GM21786 (cell line): ENCODE results near the gene BPIFB6.

Experiments
- ATAC-seq: cut with Tn5 transposase; IDR thresholded peaks from one replicate; pipeline ENCODE4 v1.9.1; 2021; ENCODE audit not compliant: unreplicated experiment

The BPIFB6 gene

DNA sequence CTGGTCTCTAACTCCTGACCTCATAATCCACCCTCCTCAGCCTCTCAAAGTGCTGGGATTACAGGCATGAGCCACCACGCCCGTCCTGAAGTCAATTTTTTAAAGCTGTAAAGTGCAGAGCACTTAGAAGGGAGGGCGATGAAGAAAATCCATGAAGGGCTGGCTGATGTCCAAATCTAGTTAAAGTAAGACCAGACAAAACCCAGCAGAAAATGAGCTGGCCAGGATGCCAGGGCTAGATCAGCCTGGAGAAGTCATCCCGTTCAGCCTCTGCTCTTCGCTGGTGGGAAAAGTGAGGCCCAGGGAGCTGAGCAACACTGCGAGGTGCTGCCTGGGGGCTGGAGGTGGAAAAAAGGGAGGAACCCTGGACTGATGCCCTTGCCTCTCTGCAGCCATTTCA, 51.1 kb downstream of the BPIFB6 start:
- no peak for ATAC-seq

DNA sequence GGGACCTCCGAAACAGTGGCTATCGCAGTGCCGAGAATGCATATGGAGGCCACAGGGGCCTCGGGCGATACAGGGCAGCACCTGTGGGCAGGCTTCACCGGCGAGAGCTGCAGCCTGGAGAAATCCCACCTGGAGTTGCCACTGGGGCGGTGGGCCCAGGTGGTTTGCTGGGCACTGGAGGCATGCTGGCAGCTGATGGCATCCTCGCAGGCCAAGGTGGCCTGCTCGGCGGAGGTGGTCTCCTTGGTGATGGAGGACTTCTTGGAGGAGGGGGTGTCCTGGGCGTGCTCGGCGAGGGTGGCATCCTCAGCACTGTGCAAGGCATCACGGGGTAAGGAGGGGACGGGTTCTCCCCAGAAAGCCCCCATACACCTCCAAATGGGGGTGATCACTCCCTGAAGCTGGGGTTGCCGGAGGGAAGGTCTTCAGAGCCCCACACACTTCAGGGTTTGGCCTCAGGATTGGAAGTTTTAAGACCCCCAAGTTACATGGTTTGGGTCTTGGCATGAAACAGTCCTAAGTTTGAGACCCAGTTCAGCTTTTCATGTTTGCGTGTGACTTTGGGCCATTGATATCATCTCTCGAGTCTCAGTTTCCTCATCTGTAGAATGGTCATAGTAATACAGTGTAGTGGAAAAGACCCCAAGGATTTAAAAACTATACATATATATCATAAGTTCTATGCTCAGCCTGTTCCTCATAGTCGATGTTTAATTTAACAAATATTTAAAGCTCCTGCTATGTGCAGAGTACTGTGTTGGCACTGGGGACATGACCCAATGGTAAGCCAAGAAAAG, 52.3 kb downstream of the BPIFB6 start:
- no peak for ATAC-seq

DNA sequence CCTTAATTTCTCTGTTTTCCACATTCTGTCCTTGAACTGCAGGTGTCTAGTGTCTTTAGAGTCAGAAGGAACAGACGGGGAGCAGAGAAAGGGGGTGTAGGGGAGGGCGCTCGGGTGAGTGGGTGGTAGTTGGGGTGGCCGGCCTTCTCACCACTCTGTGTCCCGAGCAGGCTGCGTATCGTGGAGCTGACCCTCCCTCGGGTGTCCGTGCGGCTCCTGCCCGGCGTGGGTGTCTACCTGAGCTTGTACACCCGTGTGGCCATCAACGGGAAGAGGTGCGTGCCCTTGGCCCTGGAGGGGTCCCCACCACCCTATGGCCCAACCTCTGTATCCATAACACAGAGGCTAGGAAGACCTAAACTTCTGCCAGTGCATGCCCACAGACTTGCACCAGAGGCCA, 53.3 kb downstream of the BPIFB6 start:
- no peak for ATAC-seq

- ATAC-seq: no peak
Measured at GRCh38 chr20:33086052-33086722, 54.7 kb downstream of the BPIFB6 start.

GRCh38 chr20:33091147-33091546, 59.7 kb downstream of the BPIFB6 start:
- ATAC-seq: no peak

- no peak for ATAC-seq
Measured at GRCh38 chr20:33091693-33092092, 60.2 kb downstream of the BPIFB6 start.

DNA sequence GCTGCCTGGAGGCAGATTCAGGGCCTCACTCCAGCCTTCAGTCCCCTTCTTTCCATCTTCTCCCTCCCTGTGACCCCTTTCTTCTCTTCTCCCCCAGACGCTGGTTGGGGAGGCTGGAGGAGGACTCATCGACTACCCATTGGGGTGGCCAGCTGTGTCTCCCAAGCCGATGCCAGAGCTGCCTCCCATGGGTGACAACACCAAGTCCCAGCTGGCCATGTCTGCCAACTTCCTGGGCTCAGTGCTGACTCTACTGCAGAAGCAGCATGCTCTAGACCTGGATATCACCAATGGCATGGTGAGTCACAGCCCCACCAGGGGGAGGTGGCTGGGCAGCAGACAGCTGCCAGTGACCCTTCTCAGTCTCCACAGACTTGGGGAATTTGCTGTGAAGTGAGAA, 60.9 kb downstream of the BPIFB6 start:
- ATAC-seq: no peak

GRCh38 chr20:33093074-33093473, 61.6 kb downstream of the BPIFB6 start:
- ATAC-seq: no peak

GRCh38 chr20:33093582-33093981, 62.1 kb downstream of the BPIFB6 start:
- ATAC-seq: no peak
